Activated T-cell treated with anti-CD3 and anti-CD28 coated beads, Interleukin-2, amount 50 U/mL, for 72 hours (primary cell): Measurements from ENCODE around the gene KIDINS220. TPM values are rescaled to one million over a fixed set of nuclear protein-coding genes. Genes with fewer than 3 reads are reported as not detected.

ENCODE experiments used
- ATAC-seq, 2 donors: fragments of 150-1000 bp; cut with Tn5 transposase; replicated peaks in 1 of 2; 2 replicates each; pipeline ENCODE4 v1.10.0; 2021; ENCODE audit warnings: moderate library complexity in 2 of 2, mild to moderate bottlenecking in 1 of 2
- DNase-seq, 2 donors: peaks; one replicate each; pipeline ENCODE4 v3.0.0; 2021 to 2022; ENCODE audit warnings: mixed read lengths in 1 of 2
- H3K27ac Mint-ChIP-seq: one replicate; pipeline ENCODE4 v1.8.0; 2022; ENCODE audit warnings: mild to moderate bottlenecking, moderate library complexity, mixed read lengths
- H3K27me3 Mint-ChIP-seq: one replicate; pipeline ENCODE4 v1.8.0; 2022; ENCODE audit warnings: low read depth, mixed read lengths
- H3K36me3 Mint-ChIP-seq, 2 donors: one replicate each; pipeline ENCODE4 v1.8.0; 2022; ENCODE audit warnings: mixed read lengths in 2 of 2, mild to moderate bottlenecking in 1 of 2; ENCODE audit not compliant: insufficient read depth in 2 of 2
- H3K4me1 Mint-ChIP-seq: one replicate; pipeline ENCODE4 v1.8.0; 2022; ENCODE audit warnings: low read depth, mixed read lengths
- H3K4me3 Mint-ChIP-seq, 2 donors: one replicate each; pipeline ENCODE4 v1.8.0; 2022; ENCODE audit warnings: mild to moderate bottlenecking in 2 of 2, mixed read lengths in 2 of 2, moderate library complexity in 2 of 2
- H3K9me3 Mint-ChIP-seq, 2 donors: one replicate each; pipeline ENCODE4 v1.8.0; 2022; ENCODE audit warnings: mixed read lengths in 2 of 2
- total RNA-seq, 2 donors: library from RNA; stranded (reverse); gene quantifications; one replicate each; pipeline ENCODE4 v1.2.3, GENCODE V29; 2022

KIDINS220 gene
- total RNA-seq, 2 donors from 2014 or later, result 31.4 to 39.6 TPM

GRCh38 chr2:8817221-8817620 is 20.2 kb downstream of the KIDINS220 start:
- no peak overlapping the region for H3K27ac Mint-ChIP-seq
- ATAC-seq (no peak), DNase-seq (no peak)
- no peak overlapping the region for H3K4me3 Mint-ChIP-seq
- no peaks in the 10 kb centered on the region for H3K9me3 Mint-ChIP-seq
- H3K4me1 Mint-ChIP-seq, result no peaks in the 10 kb centered on the region
- no peaks in the 10 kb centered on the region for H3K36me3 Mint-ChIP-seq
- H3K27me3 Mint-ChIP-seq, result no peaks in the 10 kb centered on the region

- Mint-ChIP-seq H3K4me1 (peaks cover 22% of the 10 kb centered on the region), H3K4me3 (no peak overlapping the region), H3K27me3 (no peaks in the 10 kb centered on the region), H3K27ac (no peak overlapping the region), H3K9me3 (no peaks in the 10 kb centered on the region), H3K36me3 (peaks cover 6 to 24% of the 10 kb centered on the region in 2 donors)
- ATAC-seq (no peak), DNase-seq (no peak)
Measured at GRCh38 chr2:8806885-8807704, 30.3 kb downstream of the KIDINS220 start.

- peaks cover 26% of the 10 kb centered on the region for H3K4me1 Mint-ChIP-seq
- ATAC-seq (no peak), DNase-seq (no peak)
- H3K36me3 Mint-ChIP-seq, result peaks cover 10 to 24% of the 10 kb centered on the region in 2 donors
- no peaks in the 10 kb centered on the region for H3K27me3 Mint-ChIP-seq
- no peak overlapping the region for H3K27ac Mint-ChIP-seq
- H3K4me3 Mint-ChIP-seq, result no peak overlapping the region
- H3K9me3 Mint-ChIP-seq, result no peaks in the 10 kb centered on the region
Measured at GRCh38 chr2:8805278-8806210, 31.9 kb downstream of the KIDINS220 start.

- no peaks in the 10 kb centered on the region for H3K9me3 Mint-ChIP-seq
- peak; percentile 73 to 79 for DNase-seq
- H3K4me3 Mint-ChIP-seq, result peak overlapping the region in 1 of 2 donors; percentile 6
- ATAC-seq, result peak; percentile 99
- H3K36me3 Mint-ChIP-seq, result peaks cover 10 to 21% of the 10 kb centered on the region in 2 donors
- H3K4me1 Mint-ChIP-seq, result peaks cover 32% of the 10 kb centered on the region
- no peaks in the 10 kb centered on the region for H3K27me3 Mint-ChIP-seq
- peak overlapping the region; percentile 29 for H3K27ac Mint-ChIP-seq
Measured at GRCh38 chr2:8803658-8804379, 33.6 kb downstream of the KIDINS220 start.

- ATAC-seq (no peak), DNase-seq (no peak)
- peaks cover 10 to 21% of the 10 kb centered on the region in 2 donors for H3K36me3 Mint-ChIP-seq
- no peaks in the 10 kb centered on the region for H3K27me3 Mint-ChIP-seq
- no peak overlapping the region for H3K4me3 Mint-ChIP-seq
- H3K4me1 Mint-ChIP-seq, result peaks cover 33% of the 10 kb centered on the region
- H3K9me3 Mint-ChIP-seq, result no peaks in the 10 kb centered on the region
- no peak overlapping the region for H3K27ac Mint-ChIP-seq
Measured at GRCh38 chr2:8802741-8803140, 34.7 kb downstream of the KIDINS220 start.

- no peaks in the 10 kb centered on the region for H3K27me3 Mint-ChIP-seq
- DNase-seq (no peak), ATAC-seq (no peak)
- H3K4me3 Mint-ChIP-seq, result no peak overlapping the region
- peaks cover 11 to 24% of the 10 kb centered on the region in 2 donors for H3K36me3 Mint-ChIP-seq
- no peaks in the 10 kb centered on the region for H3K9me3 Mint-ChIP-seq
- no peak overlapping the region for H3K27ac Mint-ChIP-seq
- H3K4me1 Mint-ChIP-seq, result peaks cover 49% of the 10 kb centered on the region
Measured at GRCh38 chr2:8800821-8801220, 36.6 kb downstream of the KIDINS220 start.

GRCh38 chr2:8800218-8800617 is 37.2 kb downstream of the KIDINS220 start:
- peaks cover 47% of the 10 kb centered on the region for H3K4me1 Mint-ChIP-seq
- no peaks in the 10 kb centered on the region for H3K27me3 Mint-ChIP-seq
- no peak overlapping the region for H3K4me3 Mint-ChIP-seq
- H3K36me3 Mint-ChIP-seq, result peaks cover 11 to 24% of the 10 kb centered on the region in 2 donors
- H3K9me3 Mint-ChIP-seq, result no peaks in the 10 kb centered on the region
- no peak overlapping the region for H3K27ac Mint-ChIP-seq
- no peak for DNase-seq
- ATAC-seq, result no peak

GRCh38 chr2:8799004-8799403 is 38.4 kb downstream of the KIDINS220 start:
- no peak for ATAC-seq
- no peaks in the 10 kb centered on the region for H3K27me3 Mint-ChIP-seq
- peaks cover 11 to 25% of the 10 kb centered on the region in 2 donors for H3K36me3 Mint-ChIP-seq
- peaks cover 36% of the 10 kb centered on the region for H3K4me1 Mint-ChIP-seq
- no peak overlapping the region for H3K27ac Mint-ChIP-seq
- H3K4me3 Mint-ChIP-seq, result no peak overlapping the region
- DNase-seq, result no peak
- H3K9me3 Mint-ChIP-seq, result no peaks in the 10 kb centered on the region

GRCh38 chr2:8798393-8798792 is 39.0 kb downstream of the KIDINS220 start:
- Mint-ChIP-seq H3K36me3 (peaks cover 11 to 25% of the 10 kb centered on the region in 2 donors), H3K27me3 (no peaks in the 10 kb centered on the region), H3K4me3 (no peak overlapping the region), H3K27ac (no peak overlapping the region), H3K4me1 (peaks cover 30% of the 10 kb centered on the region), H3K9me3 (no peaks in the 10 kb centered on the region)
- DNase-seq (no peak), ATAC-seq (no peak)

- H3K36me3 Mint-ChIP-seq, result peaks cover 11 to 22% of the 10 kb centered on the region in 2 donors
- no peak overlapping the region for H3K4me3 Mint-ChIP-seq
- H3K4me1 Mint-ChIP-seq, result peaks cover 30% of the 10 kb centered on the region
- no peak for DNase-seq
- no peak for ATAC-seq
- no peaks in the 10 kb centered on the region for H3K9me3 Mint-ChIP-seq
- no peaks in the 10 kb centered on the region for H3K27me3 Mint-ChIP-seq
- H3K27ac Mint-ChIP-seq, result no peak overlapping the region
Measured at GRCh38 chr2:8797682-8798081, 39.7 kb downstream of the KIDINS220 start.

- peak; percentile 21 to 26 for DNase-seq
- Mint-ChIP-seq H3K36me3 (peaks cover 6 to 18% of the 10 kb centered on the region in 2 donors), H3K27ac (no peak overlapping the region), H3K4me3 (peak overlapping the region; percentile 55 to 63), H3K9me3 (no peaks in the 10 kb centered on the region), H3K4me1 (peaks cover 26% of the 10 kb centered on the region), H3K27me3 (no peaks in the 10 kb centered on the region)
- peak; percentile 88 to 91 for ATAC-seq
Measured at GRCh38 chr2:8796878-8797550, 40.4 kb downstream of the KIDINS220 start.

GRCh38 chr2:8796315-8796848 is 41.0 kb downstream of the KIDINS220 start:
- H3K27ac Mint-ChIP-seq, result no peak overlapping the region
- peaks cover 2 to 14% of the 10 kb centered on the region in 2 donors for H3K36me3 Mint-ChIP-seq
- no peak for DNase-seq
- H3K4me3 Mint-ChIP-seq, result peak overlapping the region; percentile 23 to 63
- peaks cover 23% of the 10 kb centered on the region for H3K4me1 Mint-ChIP-seq
- H3K27me3 Mint-ChIP-seq, result no peaks in the 10 kb centered on the region
- peak; percentile 27 to 36 for ATAC-seq
- H3K9me3 Mint-ChIP-seq, result no peaks in the 10 kb centered on the region
